Measurements from ENCODE around the gene DENND1B. TPM values are rescaled to one million over a fixed set of nuclear protein-coding genes. Genes with fewer than 3 reads are reported as not detected.

The DENND1B gene
- polyA plus RNA-seq, 2 of the 4 experiments (the other 2 are of a cell fraction): 2.9 to 10.5 TPM

DNA sequence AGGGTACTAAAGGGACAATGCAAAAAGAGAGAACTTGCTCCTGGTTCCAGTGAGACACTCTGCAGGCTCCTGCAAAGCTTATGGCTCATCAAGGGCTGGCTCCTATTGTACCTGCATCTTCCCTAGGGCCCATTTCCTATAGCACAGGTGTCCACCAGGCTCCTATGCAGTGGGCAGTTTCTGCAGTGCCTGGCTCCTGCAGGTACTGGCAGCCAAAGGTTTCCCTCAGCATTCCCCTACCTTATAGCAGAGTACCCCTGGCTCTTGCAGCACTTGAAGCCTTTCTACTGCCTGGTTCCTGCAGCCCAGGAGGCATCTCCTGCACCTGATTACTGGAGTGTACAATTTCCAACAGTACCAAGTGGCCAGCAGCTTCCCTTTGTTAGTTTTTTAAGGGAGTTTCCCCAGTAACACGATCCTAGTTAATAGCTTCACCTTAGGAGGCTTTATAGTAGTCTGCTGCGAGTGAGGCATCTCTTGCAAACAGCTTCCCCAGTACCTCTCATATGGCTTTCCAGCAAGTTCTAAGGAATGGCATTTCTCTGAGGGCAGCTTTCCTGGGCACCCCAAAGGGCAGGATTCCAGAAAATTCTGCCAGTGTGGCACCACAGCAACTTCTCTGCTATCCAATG is 141.7 kb downstream of the DENND1B start:
- DNase-seq (ENCODE audit: low read depth in 1 of 2, low spot score in 1 of 2): no peak
- no peak for TF ChIP-seq HDAC2 (IDR thresholded peaks at IDR 0.05)
- TF ChIP-seq SREBF2 (IDR thresholded peaks at IDR 0.05): no peak
- no peak for TF ChIP-seq RARB (CRISPR knock-in tag; IDR thresholded peaks at IDR 0.05)
- no peak for TF ChIP-seq HOXA7 (CRISPR knock-in tag; IDR thresholded peaks at IDR 0.05)
- TF ChIP-seq, protein P1, sequence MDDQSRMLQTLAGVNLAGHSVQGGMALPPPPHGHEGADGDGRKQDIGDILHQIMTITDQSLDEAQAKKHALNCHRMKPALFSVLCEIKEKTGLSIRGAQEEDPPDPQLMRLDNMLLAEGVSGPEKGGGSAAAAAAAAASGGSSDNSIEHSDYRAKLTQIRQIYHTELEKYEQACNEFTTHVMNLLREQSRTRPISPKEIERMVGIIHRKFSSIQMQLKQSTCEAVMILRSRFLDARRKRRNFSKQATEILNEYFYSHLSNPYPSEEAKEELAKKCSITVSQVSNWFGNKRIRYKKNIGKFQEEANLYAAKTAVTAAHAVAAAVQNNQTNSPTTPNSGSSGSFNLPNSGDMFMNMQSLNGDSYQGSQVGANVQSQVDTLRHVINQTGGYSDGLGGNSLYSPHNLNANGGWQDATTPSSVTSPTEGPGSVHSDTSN (IDR thresholded peaks at IDR 0.05): no peak
- no peak for TF ChIP-seq CBX8 (IDR thresholded peaks at IDR 0.05)
- TF ChIP-seq, protein P2, sequence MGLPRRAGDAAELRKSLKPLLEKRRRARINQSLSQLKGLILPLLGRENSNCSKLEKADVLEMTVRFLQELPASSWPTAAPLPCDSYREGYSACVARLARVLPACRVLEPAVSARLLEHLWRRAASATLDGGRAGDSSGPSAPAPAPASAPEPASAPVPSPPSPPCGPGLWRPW (IDR thresholded peaks at IDR 0.05): no peak
- no peak for TF ChIP-seq JUN (IDR thresholded peaks at IDR 0.05)
- TF ChIP-seq HOXB13 (CRISPR knock-in tag; IDR thresholded peaks at IDR 0.05; ENCODE audit: low read depth): no peak
- no peak for TF ChIP-seq ESRRA (IDR thresholded peaks at IDR 0.05; ENCODE audit: borderline replicate concordance, low read length)
- TF ChIP-seq MAZ (IDR thresholded peaks at IDR 0.05; ENCODE audit: borderline replicate concordance, low read depth, low read length): no peak
- TF ChIP-seq FOSB (CRISPR knock-in tag; IDR thresholded peaks at IDR 0.05): no peak
- no peak for TF ChIP-seq PHF8 (IDR thresholded peaks at IDR 0.05; ENCODE audit: borderline replicate concordance, low read depth)
- Histone ChIP-seq H3K27ac (no peak overlapping the region), H3K9me3 (no peaks in the 10 kb centered on the region; the same call in 2 of the 3 replicates), H3K4me3 (no peak overlapping the region), H3K4me1 (no peaks in the 10 kb centered on the region), H3K4me2 (no peak overlapping the region)
- ATAC-seq: no peak
- FAIRE-seq: no peak
- POLR2A ChIA-PET: no interaction called here
- WGBS (ENCODE audit: missing lambda C conversion rate): 82% methylated on average over 2 of the region's 2 CpGs
- CTCF ChIA-PET: interaction anchor here (0.5 kb wide), 1 partner anchor 284 kb away, joined by 3 read pairs; the partner anchor contains the start of gene LHX9

DNA sequence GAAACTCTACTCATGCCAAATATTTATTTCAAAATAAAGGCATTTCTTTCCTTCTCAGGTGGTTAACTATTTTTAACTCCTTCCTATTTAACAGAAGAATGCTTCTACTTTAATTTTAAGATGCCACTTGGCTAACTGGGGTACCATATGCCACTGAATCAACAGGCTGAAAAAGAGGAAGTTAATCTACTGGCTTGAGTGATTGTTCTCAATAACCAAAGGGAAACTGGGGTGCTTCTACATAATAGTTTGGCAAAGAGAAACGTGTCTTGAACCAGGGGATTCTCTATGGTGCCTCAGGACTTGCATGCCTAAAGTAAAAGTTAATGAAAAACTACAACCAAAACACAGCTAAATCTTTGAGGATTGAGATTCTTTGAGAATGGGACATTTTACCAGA is 142.6 kb downstream of the DENND1B start:
- TF ChIP-seq HOXB13 (CRISPR knock-in tag; IDR thresholded peaks at IDR 0.05; ENCODE audit: low read depth) (no peak), EHMT2 (IDR thresholded peaks at IDR 0.05; ENCODE audit: low read depth) (no peak), CEBPB (IDR thresholded peaks at IDR 0.05) (no peak), BHLHE40 (IDR thresholded peaks at IDR 0.05; ENCODE audit: low read depth, low read length) (no peak), POLR2AphosphoS2 (conservative IDR thresholded peaks at IDR 0.05; ENCODE audit: low read length) (no peak), ZNF302 (CRISPR knock-in tag; IDR thresholded peaks at IDR 0.05) (no peak), RARB (CRISPR knock-in tag; IDR thresholded peaks at IDR 0.05) (no peak)
- no peak for FAIRE-seq
- no peak for ATAC-seq
- Histone ChIP-seq H3K4me2 (no peak overlapping the region), H3K9me3 (no peaks in the 10 kb centered on the region; the same call in 2 of the 3 replicates), H3K4me3 (no peak overlapping the region), H3K4me1 (no peaks in the 10 kb centered on the region), H3K27ac (no peak overlapping the region)
- 54% methylated on average over 1 of the region's 1 CpG for WGBS (ENCODE audit: missing lambda C conversion rate)
- ChIA-PET CTCF (no interaction called here), POLR2A (no interaction called here)
- DNase-seq (ENCODE audit: low read depth in 1 of 2, low spot score in 1 of 2): no peak

DNA sequence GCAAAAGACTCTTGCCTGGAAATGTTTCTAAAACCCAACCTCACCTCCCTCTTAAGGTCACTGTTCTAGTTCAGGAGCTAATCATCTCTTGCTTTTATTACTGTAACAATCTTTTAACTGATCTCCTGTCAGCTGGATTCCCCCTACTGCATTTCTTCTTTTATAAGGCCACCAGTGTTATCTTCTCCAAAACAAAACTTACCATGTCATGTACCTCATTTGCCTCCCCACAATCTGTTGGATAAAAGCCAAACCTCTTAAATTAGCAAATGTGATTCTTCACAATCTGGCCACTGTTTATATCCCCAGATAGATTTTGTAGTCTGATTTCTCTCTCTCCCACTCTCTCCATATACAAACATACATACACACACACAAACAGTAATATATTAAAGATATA is 143.3 kb downstream of the DENND1B start:
- Histone ChIP-seq H3K9me3 (no peaks in the 10 kb centered on the region; the same call in 2 of the 3 replicates), H3K4me2 (no peak overlapping the region), H3K27ac (no peak overlapping the region), H3K4me3 (no peak overlapping the region), H3K4me1 (no peaks in the 10 kb centered on the region)
- no peak for ATAC-seq
- ChIA-PET POLR2A (no interaction called here), CTCF (no interaction called here)
- no peak for DNase-seq (ENCODE audit: low read depth in 1 of 2, low spot score in 1 of 2)
- FAIRE-seq: no peak
- no peak for TF ChIP-seq JUNB (IDR thresholded peaks at IDR 0.05)
- TF ChIP-seq KDM1A (IDR thresholded peaks at IDR 0.05; ENCODE audit: low read depth): no peak
- TF ChIP-seq, protein P3, sequence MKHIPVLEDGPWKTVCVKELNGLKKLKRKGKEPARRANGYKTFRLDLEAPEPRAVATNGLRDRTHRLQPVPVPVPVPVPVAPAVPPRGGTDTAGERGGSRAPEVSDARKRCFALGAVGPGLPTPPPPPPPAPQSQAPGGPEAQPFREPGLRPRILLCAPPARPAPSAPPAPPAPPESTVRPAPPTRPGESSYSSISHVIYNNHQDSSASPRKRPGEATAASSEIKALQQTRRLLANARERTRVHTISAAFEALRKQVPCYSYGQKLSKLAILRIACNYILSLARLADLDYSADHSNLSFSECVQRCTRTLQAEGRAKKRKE (CRISPR knock-in tag; IDR thresholded peaks at IDR 0.05; ENCODE audit: low read depth): no peak
- TF ChIP-seq, protein P4, sequence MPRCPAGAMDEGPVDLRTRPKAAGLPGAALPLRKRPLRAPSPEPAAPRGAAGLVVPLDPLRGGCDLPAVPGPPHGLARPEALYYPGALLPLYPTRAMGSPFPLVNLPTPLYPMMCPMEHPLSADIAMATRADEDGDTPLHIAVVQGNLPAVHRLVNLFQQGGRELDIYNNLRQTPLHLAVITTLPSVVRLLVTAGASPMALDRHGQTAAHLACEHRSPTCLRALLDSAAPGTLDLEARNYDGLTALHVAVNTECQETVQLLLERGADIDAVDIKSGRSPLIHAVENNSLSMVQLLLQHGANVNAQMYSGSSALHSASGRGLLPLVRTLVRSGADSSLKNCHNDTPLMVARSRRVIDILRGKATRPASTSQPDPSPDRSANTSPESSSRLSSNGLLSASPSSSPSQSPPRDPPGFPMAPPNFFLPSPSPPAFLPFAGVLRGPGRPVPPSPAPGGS (IDR thresholded peaks at IDR 0.05): no peak
- TF ChIP-seq ZFP36 (IDR thresholded peaks at IDR 0.05; ENCODE audit: borderline replicate concordance, partially characterized antibody): no peak
- no peak for TF ChIP-seq ZNF302 (CRISPR knock-in tag; IDR thresholded peaks at IDR 0.05)
- no peak for TF ChIP-seq RAD21 (conservative IDR thresholded peaks at IDR 0.05 in 1 of 2, IDR thresholded peaks at IDR 0.05 in 1 of 2)
- TF ChIP-seq, protein P5, sequence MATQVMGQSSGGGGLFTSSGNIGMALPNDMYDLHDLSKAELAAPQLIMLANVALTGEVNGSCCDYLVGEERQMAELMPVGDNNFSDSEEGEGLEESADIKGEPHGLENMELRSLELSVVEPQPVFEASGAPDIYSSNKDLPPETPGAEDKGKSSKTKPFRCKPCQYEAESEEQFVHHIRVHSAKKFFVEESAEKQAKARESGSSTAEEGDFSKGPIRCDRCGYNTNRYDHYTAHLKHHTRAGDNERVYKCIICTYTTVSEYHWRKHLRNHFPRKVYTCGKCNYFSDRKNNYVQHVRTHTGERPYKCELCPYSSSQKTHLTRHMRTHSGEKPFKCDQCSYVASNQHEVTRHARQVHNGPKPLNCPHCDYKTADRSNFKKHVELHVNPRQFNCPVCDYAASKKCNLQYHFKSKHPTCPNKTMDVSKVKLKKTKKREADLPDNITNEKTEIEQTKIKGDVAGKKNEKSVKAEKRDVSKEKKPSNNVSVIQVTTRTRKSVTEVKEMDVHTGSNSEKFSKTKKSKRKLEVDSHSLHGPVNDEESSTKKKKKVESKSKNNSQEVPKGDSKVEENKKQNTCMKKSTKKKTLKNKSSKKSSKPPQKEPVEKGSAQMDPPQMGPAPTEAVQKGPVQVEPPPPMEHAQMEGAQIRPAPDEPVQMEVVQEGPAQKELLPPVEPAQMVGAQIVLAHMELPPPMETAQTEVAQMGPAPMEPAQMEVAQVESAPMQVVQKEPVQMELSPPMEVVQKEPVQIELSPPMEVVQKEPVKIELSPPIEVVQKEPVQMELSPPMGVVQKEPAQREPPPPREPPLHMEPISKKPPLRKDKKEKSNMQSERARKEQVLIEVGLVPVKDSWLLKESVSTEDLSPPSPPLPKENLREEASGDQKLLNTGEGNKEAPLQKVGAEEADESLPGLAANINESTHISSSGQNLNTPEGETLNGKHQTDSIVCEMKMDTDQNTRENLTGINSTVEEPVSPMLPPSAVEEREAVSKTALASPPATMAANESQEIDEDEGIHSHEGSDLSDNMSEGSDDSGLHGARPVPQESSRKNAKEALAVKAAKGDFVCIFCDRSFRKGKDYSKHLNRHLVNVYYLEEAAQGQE (IDR thresholded peaks at IDR 0.05): no peak
- no peak for TF ChIP-seq KDM5A (IDR thresholded peaks at IDR 0.05)
- no peak for TF ChIP-seq MYC (IDR thresholded peaks at IDR 0.05; ENCODE audit: borderline replicate concordance, low read length)
- no peak for TF ChIP-seq NR3C1 (IDR thresholded peaks at IDR 0.05)
- no peak for TF ChIP-seq GATA3 (IDR thresholded peaks at IDR 0.05; ENCODE audit: borderline replicate concordance)
- TF ChIP-seq SMC3 (IDR thresholded peaks at IDR 0.05): no peak

All from A549 (cell line).